Colonic mucosa (tissue), 4 donors: ENCODE results near the gene ESPNL. TPM values are rescaled to one million over a fixed set of nuclear protein-coding genes. Genes with fewer than 3 reads are reported as not detected.

Experiments used
- DNase-seq: peaks from one replicate; pipeline ENCODE4 v3.0.0-alpha.2; 2020
- H3K27ac ChIP-seq: fragments of 200-600 bp; one replicate; pipeline ENCODE4 v1.8.0; 2021
- H3K27me3 ChIP-seq: fragments of 200-600 bp; one replicate; pipeline ENCODE4 v1.8.0; 2021
- H3K36me3 ChIP-seq: fragments of 200-600 bp; one replicate; pipeline ENCODE4 v1.8.0; 2021
- H3K4me1 ChIP-seq: fragments of 200-600 bp; one replicate; pipeline ENCODE4 v1.8.0; 2021; ENCODE audit warnings: mild to moderate bottlenecking
- H3K4me3 ChIP-seq: fragments of 200-600 bp; one replicate; pipeline ENCODE4 v1.8.0; 2021
- H3K9ac ChIP-seq, 2 donors: one replicate each; pipeline ENCODE4 v1.7.0; 2013; ENCODE audit warnings: control low read depth in 2 of 2, low read depth in 2 of 2, low read length in 2 of 2
- H3K9me3 ChIP-seq: fragments of 200-600 bp; one replicate; pipeline ENCODE4 v1.8.0; 2021
- intact Hi-C: fragments of 100-400 bp; cut with DNase I; formaldehyde crosslinking; loops from one replicate; pipeline ENCODE4 v1.14.1; 2022
- total RNA-seq, 2 donors: library from RNA; stranded (reverse); fragmentation: NEBNext Ultra II Directional in 1 of 2; extraction: Animal tissue kit (Norgen Biotek cat#: 25700) in 1 of 2; gene quantifications; one replicate each; pipeline ENCODE4 v1.2.1, GENCODE V29; 2021
- TF ChIP-seq, protein P1 (sequence below): fragments of 200-600 bp; IDR thresholded peaks from one replicate; pipeline ENCODE4 v1.8.0; 2022; ENCODE audit warnings: antibody characterized with exemption, mild to moderate bottlenecking
- donor health status: healthy.
- donor health status: DM: no; HTN: no; CAD: no.
- donor health status: DM: no; HTN: no; CAD: no.

The ESPNL gene
- total RNA-seq, 2 donors from 2014 or later: 0.08 to 0.12 TPM

DNA sequence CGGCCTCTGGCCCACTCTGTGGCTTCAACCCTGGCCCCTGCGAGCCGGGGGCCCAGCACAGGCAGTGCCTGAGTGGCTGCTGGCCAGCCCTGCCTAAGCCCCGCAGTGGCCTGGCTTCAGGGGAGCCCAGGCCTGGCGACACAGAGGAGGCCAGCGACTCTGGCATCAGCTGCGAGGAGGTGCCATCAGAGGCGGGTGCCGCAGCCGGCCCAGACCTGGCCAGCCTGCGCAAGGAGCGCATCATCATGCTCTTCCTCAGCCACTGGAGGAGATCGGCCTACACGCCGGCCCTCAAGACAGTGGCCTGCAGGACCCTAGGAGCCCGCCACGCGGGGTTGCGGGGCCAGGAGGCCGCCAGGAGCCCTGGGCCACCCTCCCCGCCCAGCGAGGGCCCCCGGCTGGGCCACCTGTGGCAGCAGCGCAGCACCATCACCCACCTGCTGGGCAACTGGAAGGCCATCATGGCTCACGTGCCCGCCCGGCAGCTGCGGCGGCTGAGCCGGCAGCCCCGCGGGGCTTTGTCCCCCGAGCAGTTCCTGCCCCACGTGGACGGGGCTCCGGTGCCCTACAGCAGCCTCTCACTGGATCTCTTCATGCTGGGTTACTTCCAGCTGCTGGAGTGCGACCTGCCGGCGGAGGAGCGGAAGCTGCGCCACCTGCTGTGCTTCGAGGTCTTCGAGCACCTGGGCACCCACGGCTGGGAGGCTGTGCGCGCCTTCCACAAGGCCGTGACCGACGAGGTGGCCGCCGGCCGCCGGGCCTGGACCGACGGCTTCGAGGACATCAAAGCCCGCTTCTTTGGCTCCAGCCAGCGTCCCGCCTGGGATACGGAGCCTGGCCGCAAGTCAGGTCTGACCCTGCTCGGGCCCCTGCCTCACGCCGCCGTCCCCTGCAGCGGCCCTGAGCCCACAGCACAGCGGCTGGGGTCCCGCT, 30.8 kb downstream of the ESPNL start:
- Histone ChIP-seq H3K4me1 (no peaks in the 10 kb centered on the region), H3K9ac (no peak overlapping the region), H3K27ac (no peak overlapping the region), H3K27me3 (no peaks in the 10 kb centered on the region), H3K9me3 (no peaks in the 10 kb centered on the region), H3K4me3 (no peak overlapping the region), H3K36me3 (no peaks in the 10 kb centered on the region)
- no peak for DNase-seq
- TF ChIP-seq, protein P1, sequence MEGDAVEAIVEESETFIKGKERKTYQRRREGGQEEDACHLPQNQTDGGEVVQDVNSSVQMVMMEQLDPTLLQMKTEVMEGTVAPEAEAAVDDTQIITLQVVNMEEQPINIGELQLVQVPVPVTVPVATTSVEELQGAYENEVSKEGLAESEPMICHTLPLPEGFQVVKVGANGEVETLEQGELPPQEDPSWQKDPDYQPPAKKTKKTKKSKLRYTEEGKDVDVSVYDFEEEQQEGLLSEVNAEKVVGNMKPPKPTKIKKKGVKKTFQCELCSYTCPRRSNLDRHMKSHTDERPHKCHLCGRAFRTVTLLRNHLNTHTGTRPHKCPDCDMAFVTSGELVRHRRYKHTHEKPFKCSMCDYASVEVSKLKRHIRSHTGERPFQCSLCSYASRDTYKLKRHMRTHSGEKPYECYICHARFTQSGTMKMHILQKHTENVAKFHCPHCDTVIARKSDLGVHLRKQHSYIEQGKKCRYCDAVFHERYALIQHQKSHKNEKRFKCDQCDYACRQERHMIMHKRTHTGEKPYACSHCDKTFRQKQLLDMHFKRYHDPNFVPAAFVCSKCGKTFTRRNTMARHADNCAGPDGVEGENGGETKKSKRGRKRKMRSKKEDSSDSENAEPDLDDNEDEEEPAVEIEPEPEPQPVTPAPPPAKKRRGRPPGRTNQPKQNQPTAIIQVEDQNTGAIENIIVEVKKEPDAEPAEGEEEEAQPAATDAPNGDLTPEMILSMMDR: no peak
- intact Hi-C loops: no loop called here

DNA sequence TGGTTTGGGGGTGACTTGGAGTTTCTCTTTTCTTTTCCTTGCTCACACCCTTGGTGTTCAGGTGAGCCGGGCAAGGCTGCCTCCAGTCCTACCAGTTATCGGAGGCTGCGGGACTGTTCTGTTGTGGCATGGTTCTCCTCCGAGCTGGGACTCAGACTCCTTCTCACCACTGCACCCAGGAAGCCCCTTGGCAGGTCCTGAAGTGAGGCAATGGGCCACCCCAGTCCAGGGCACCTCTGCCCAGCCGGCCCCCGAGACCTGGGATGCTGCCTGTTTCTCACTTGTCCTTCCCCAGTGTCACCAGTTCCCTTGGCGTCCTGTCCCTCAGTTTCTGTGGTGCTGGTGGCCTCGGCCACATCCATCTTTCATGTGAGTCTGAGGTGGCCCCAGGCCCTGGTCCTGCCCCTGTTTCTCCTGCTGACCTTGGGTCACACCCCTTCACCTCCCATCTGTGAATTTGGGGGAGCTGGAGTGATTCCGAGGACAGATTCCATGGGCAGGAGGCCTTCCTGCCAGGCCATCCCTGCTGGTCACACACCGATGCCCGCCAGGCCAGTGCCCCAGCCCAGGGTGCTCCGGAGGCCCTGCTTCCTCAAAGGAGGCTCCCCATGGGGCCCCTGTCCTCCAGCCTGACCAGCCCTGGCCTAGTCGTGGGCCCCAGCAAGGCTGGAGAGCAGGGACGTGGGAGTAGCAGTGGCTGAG, 31.8 kb downstream of the ESPNL start:
- intact Hi-C loops: no loop called here

DNA sequence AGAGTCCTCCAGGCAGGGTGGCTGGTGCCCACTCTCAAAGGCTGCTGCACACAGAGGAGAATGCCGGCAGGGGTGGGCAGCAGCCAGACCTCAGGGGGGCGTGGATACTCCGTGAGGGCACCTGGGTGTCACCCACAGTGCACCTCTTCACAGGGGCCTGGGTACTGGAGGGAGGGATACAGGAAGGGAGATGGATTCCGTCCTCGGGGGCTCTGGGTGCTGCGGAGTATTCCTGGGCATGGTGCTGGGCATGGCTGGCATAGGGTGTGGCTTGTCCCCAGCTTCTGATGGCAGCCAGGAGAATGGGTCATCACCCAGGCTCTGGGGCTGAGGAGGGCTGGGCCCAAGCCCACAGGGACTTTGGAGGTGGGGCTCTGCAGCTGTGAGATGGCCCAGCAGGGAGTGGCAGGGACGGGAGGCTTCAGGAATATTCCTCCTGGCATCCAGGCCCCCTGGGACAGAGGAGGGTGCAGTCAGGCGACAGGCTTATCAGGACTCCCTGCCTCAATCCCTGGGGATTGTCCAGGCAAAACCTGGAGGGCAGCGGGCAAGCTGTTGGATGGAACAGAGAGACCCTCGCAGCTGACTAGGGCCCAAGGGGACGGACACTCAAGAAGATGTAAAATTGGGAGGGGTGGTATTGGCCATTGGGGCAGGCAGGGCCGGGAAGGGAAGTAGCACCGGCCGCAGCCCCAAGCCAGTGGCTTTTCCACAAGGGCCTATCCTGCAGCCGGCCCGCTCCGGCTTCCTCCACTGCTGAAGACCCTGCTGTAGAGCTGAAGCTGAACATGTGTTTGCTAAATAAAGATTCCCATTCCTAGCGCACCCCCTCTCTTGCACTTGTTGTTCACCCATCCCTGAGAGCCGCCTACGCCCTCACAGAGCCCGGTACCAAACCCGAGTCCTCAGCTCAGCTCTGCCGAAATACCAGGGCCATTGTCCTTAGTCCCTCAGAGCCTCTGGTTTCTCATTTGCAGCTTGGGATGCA, 32.6 kb downstream of the ESPNL start:
- no peaks in the 10 kb centered on the region for H3K36me3 ChIP-seq
- TF ChIP-seq, protein P1: no peak
- DNase-seq: no peak

More for the DNA sequence above, 31.8 kb downstream of the ESPNL start:
- Histone ChIP-seq H3K27ac (no peak overlapping the region), H3K27me3 (no peaks in the 10 kb centered on the region), H3K9me3 (no peaks in the 10 kb centered on the region), H3K4me1 (no peaks in the 10 kb centered on the region), H3K9ac (no peak overlapping the region), H3K36me3 (no peaks in the 10 kb centered on the region), H3K4me3 (no peak overlapping the region)
- DNase-seq: no peak
- TF ChIP-seq, protein P1: no peak

DNA sequence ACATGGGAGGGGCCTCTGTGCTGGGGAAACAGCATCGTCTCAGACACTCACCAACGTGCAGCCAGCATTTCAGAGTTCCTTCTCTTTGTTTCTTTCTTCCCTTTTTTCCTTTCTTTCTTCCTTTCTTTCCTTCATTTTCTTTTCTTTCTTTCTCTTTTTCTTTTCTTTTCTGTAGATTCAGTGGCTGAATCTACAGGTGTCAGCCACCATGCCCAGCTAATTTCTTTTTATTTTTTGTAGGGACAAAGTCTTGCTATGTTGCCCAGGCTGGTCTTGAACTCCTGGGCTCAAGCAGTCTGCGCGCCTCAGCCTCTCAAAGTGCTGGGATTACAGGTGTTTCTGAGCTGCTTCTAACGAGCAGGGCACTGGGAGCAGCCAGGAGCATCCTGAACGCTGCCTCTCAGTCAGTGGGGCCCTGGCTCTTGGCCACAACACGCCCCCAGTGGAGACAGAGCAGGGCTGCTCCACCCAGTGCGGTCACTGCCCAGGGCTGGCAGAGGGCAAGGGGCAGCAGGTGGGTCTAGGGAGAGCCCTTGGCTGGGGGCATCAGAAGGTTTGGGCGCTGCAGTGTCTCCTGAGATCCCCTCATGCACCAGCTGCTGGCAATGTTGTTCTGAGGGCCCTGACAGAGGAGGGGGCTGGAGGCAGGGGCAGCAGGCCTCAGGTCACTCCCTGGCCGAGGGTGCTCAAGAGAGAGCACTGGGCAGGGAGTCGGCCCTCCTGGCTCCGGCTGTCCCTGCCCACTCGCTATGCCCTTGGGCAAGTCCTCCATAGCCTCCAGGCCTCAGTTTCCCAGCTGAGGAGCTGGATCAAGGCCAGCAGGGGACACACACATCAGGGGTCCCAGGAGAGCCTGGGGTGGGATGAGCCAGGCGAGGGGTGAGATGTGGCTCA, 33.6 kb downstream of the ESPNL start:
- no peaks in the 10 kb centered on the region for H3K4me1 ChIP-seq
- no peak for DNase-seq
- no peak overlapping the region for H3K9ac ChIP-seq

More for the DNA sequence above, 32.6 kb downstream of the ESPNL start:
- Histone ChIP-seq H3K4me1 (no peaks in the 10 kb centered on the region), H3K9me3 (no peaks in the 10 kb centered on the region), H3K27me3 (no peaks in the 10 kb centered on the region), H3K9ac (no peak overlapping the region), H3K4me3 (no peak overlapping the region), H3K27ac (no peak overlapping the region)
- intact Hi-C loops: no loop called here

More for the DNA sequence above, 33.6 kb downstream of the ESPNL start:
- no peaks in the 10 kb centered on the region for H3K36me3 ChIP-seq
- H3K27me3 ChIP-seq: no peaks in the 10 kb centered on the region
- no peak overlapping the region for H3K27ac ChIP-seq
- no peaks in the 10 kb centered on the region for H3K9me3 ChIP-seq
- intact Hi-C loops: no loop called here
- TF ChIP-seq, protein P1: no peak
- no peak overlapping the region for H3K4me3 ChIP-seq
